Ovary (tissue), 3 donors: Measurements from ENCODE around the gene NELFA.

Experiments
- CTCF ChIP-seq, 3 donors: fragments of 450-650 bp in 2 of 3; fragments of 200-600 bp in 1 of 3; IDR thresholded peaks; one replicate each; pipeline versions ENCODE4 v1.5.1 to v1.8.0; 2016 to 2022; ENCODE audit warnings: antibody characterized with exemption in 3 of 3, mild to moderate bottlenecking in 1 of 3
- EP300 ChIP-seq: sonication (generic); formaldehyde crosslinking; IDR thresholded peaks from one replicate; pipeline ENCODE4 v1.6.1; 2017; ENCODE audit warnings: antibody characterized with exemption
- POLR2A ChIP-seq: fragments of 450-650 bp; IDR thresholded peaks from one replicate; pipeline ENCODE4 v1.6.1; 2017; ENCODE audit warnings: antibody characterized with exemption, mild to moderate bottlenecking, moderate library complexity
- donor health status: DM: no; HTN: no; CAD: no.

DNA sequence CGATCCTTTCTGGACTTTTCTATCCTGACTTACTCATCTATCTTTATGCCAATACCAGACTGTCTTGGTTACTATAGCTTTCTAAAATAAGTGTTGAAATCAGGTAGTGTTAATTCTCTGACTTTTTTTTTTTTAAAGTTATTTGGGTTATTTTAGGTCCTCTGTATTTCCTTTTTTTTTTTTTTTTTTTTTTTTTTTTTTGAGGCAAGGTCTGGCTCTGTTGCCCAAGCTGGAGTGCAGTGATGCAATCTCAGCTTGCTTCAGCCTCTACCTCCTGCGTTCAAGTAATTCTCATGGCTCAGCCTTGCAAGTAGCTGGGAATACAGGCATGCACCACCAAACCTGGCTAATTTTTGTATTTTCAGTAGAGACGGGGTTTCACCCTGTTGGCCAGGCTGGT, 2.8 kb upstream of the NELFA start:
- TF ChIP-seq EP300 (no peak), POLR2A (no peak), CTCF (IDR thresholded peaks at IDR 0.05) (no peak)
